Endothelial cell (in vitro differentiated cells): ENCODE results near the gene IQCE. TPM values are rescaled to one million over a fixed set of nuclear protein-coding genes. Genes with fewer than 3 reads are reported as not detected.
A peak's percentile ranks its signal among the peaks of the same experiment; 100 is the strongest.

Experiments used
- DNase-seq: peaks from one replicate; pipeline ENCODE4 v3.0.0; 2021; ENCODE audit warnings: low spot score
- H3K27ac Mint-ChIP-seq: one replicate; pipeline ENCODE4 v1.8.0; 2021; ENCODE audit warnings: mixed read lengths, inconsistent platforms; ENCODE audit not compliant: unreplicated experiment
- H3K27me3 Mint-ChIP-seq: one replicate; pipeline ENCODE4 v1.8.0; 2021; ENCODE audit warnings: mild to moderate bottlenecking, moderate library complexity, mixed read lengths, inconsistent platforms; ENCODE audit not compliant: unreplicated experiment
- H3K36me3 Mint-ChIP-seq: one replicate; pipeline ENCODE4 v1.8.0; 2021; ENCODE audit warnings: mild to moderate bottlenecking, low read depth, mixed read lengths, inconsistent platforms; ENCODE audit not compliant: unreplicated experiment
- H3K4me1 Mint-ChIP-seq: one replicate; pipeline ENCODE4 v1.8.0; 2021; ENCODE audit warnings: mild to moderate bottlenecking, mixed read lengths, inconsistent platforms; ENCODE audit not compliant: unreplicated experiment
- H3K4me3 Mint-ChIP-seq: one replicate; pipeline ENCODE4 v1.8.0; 2021; ENCODE audit warnings: mild to moderate bottlenecking, mixed read lengths, inconsistent platforms; ENCODE audit not compliant: unreplicated experiment
- H3K9me3 Mint-ChIP-seq: one replicate; pipeline ENCODE4 v1.8.0; 2021; ENCODE audit warnings: mixed read lengths, inconsistent platforms; ENCODE audit not compliant: unreplicated experiment
- total RNA-seq: library from RNA; stranded (reverse); fragmentation: NEBNext Ultra II Directional; extraction: Animal tissue kit (Norgen Biotek cat#: 25700); gene quantifications from one replicate; pipeline ENCODE4 v1.2.1, GENCODE V29; 2021; ENCODE audit not compliant: unreplicated experiment
- TF ChIP-seq, protein P1 (sequence below): fragments of 200-600 bp; sonication (generic); IDR thresholded peaks from one replicate; pipeline ENCODE4 v1.5.0; 2021; ENCODE audit warnings: antibody characterized with exemption; ENCODE audit not compliant: unreplicated experiment

The IQCE gene
- total RNA-seq, 1 donor from 2014 or later = 9.6 TPM

DNA sequence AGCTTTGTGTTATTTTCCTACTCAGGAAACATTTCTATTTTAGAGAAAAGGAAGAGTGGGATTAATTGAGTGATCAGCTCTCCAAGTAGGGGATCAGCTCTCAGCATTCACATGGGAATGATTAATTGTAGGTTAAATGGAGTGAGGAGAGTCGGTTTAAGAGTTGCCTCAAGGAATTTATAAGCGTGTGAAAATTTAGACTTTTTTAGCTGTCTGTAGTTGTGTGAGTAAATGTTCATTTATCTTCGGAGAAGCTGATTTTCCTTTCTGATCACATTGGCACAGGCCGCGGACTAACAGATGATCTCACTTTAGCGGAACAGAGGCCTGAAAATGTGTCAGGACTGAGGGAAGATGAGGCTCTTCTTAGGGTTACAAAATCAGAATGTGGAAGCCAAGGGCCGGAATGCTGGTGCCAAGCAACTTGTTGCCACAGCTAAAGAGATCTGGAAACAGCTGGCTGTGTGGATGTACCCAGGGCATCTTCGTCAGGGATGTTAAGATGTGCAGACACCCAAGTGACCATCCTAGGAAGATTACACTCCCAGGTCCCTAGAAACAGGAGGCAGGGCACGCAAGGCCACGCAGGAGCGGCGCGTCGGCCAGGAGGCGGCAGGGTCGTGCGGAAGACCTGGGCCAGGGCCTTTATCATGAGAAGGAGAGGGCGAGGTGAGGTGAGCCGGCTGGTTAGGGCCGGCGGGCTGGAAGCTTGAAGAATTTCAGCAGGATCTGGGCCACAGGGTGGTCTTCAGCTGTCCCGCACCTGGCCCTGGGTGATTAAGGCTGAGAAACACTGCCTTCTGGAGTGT is 37.9 kb downstream of the IQCE start:
- TF ChIP-seq, protein P1, sequence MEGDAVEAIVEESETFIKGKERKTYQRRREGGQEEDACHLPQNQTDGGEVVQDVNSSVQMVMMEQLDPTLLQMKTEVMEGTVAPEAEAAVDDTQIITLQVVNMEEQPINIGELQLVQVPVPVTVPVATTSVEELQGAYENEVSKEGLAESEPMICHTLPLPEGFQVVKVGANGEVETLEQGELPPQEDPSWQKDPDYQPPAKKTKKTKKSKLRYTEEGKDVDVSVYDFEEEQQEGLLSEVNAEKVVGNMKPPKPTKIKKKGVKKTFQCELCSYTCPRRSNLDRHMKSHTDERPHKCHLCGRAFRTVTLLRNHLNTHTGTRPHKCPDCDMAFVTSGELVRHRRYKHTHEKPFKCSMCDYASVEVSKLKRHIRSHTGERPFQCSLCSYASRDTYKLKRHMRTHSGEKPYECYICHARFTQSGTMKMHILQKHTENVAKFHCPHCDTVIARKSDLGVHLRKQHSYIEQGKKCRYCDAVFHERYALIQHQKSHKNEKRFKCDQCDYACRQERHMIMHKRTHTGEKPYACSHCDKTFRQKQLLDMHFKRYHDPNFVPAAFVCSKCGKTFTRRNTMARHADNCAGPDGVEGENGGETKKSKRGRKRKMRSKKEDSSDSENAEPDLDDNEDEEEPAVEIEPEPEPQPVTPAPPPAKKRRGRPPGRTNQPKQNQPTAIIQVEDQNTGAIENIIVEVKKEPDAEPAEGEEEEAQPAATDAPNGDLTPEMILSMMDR = no peak
- H3K27me3 Mint-ChIP-seq = peaks cover 5% of the 10 kb centered on the region
- peaks cover 19% of the 10 kb centered on the region for H3K4me1 Mint-ChIP-seq
- no peak for DNase-seq
- no peak overlapping the region for H3K27ac Mint-ChIP-seq
- H3K36me3 Mint-ChIP-seq = peaks cover 18% of the 10 kb centered on the region
- no peak overlapping the region for H3K4me3 Mint-ChIP-seq
- H3K9me3 Mint-ChIP-seq = no peaks in the 10 kb centered on the region

DNA sequence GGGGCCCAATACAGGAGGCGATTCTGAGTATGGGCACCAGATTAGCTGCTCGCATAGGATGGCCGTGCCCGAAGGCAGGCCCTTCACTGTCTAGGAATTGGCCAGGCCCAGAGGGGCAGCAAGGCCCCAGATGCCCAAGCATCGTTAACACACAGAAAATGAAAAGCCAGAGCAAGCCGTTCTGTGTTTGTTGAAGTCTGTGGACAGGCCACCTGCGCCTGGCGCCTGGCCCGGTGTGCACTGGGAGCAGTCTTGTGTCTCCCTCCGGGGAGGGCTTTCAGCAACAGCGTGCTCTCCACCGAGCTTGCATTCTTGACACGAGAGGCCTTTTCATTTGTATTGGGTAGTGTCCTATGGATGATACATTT is 38.5 kb downstream of the IQCE start:
- Mint-ChIP-seq H3K27me3 (peaks cover 7% of the 10 kb centered on the region), H3K4me1 (peaks cover 19% of the 10 kb centered on the region), H3K9me3 (no peaks in the 10 kb centered on the region), H3K27ac (no peak overlapping the region), H3K4me3 (no peak overlapping the region), H3K36me3 (peaks cover 14% of the 10 kb centered on the region)
- TF ChIP-seq, protein P1 = no peak
- DNase-seq = no peak

DNA sequence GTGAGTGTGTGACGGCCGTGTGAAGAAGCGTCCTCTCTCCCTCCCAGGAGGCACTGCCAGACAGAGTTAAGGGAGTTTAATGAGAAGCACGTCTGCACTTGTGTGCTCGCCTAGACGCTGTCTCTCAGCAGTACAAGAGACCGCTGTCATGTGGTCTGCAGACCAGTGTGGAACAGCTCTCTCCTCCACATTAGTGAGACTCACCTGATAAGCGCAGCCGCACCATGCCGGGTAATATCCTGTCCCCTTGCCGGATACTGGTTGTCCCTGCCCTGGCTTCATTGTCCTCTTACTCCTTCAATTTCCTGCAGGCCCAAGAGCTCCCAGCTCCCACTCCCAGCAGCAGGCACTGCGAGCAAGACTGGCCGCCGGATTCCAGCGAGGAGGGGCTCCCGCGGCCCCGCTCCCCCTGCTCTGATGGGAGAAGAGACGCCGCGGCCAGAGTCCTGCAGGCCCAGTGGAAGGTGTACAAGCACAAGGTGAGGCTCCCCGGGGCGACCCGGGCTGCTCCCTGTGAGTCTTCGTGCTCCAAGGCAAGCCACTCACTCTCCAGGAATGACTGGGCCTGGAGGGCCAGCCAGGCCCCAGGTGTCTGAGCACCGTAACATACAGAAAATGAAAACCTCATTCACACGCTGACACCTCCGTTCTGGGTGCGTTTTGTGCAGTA is 39.5 kb downstream of the IQCE start:
- peaks cover 19% of the 10 kb centered on the region for H3K4me1 Mint-ChIP-seq
- H3K27ac Mint-ChIP-seq = peak overlapping the region; percentile 92
- peaks cover 7% of the 10 kb centered on the region for H3K27me3 Mint-ChIP-seq
- no peaks in the 10 kb centered on the region for H3K9me3 Mint-ChIP-seq
- H3K36me3 Mint-ChIP-seq = peaks cover 10% of the 10 kb centered on the region
- no peak overlapping the region for H3K4me3 Mint-ChIP-seq
- TF ChIP-seq, protein P1 = no peak
- peak; percentile 35 for DNase-seq

DNA sequence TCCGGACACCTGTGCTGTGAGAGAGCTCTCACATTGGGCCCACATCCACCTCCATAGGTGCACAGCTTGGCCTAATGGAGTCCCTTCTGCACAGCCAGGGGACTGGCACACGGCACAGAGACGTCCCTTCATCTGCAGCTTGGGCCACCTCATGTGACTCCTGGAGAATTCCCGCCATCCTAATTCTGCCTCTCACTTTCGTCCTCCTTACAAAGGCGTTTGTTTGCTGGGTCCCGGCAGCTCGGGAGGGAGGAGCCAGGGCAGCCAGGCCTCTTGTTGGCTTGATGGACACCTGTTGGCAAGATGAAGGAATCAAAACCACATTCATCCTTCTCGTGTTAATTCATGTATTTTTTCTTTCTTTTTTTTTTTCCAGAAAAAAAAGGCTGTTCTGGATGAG is 42.3 kb downstream of the IQCE start:
- H3K4me3 Mint-ChIP-seq = no peak overlapping the region
- peaks cover 7% of the 10 kb centered on the region for H3K27me3 Mint-ChIP-seq
- H3K9me3 Mint-ChIP-seq = no peaks in the 10 kb centered on the region
- no peak for DNase-seq
- peaks cover 4% of the 10 kb centered on the region for H3K36me3 Mint-ChIP-seq
- no peak overlapping the region for H3K27ac Mint-ChIP-seq
- H3K4me1 Mint-ChIP-seq = peaks cover 19% of the 10 kb centered on the region
- TF ChIP-seq, protein P1 = no peak

DNA sequence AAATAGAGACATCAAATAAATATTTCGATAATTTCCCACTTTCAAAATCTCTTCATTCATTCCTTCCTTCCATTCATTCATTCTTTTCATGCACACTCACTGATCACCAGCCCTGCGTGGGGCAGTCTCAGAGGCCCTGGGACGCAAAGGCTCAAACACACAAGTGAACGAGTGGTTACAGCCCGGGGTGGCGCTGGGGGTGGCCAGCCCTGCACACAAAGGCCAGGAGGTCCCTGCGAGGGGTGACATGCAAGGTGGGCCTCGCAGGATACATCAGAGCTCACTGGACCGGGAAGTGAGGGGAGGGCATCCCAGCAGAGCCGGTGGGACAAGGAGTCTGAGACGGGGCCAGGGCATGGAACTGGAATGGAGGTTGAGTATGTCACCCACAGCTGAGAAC is 43.1 kb downstream of the IQCE start:
- peaks cover 19% of the 10 kb centered on the region for H3K4me1 Mint-ChIP-seq
- H3K36me3 Mint-ChIP-seq = peaks cover 4% of the 10 kb centered on the region
- no peak overlapping the region for H3K27ac Mint-ChIP-seq
- H3K9me3 Mint-ChIP-seq = no peaks in the 10 kb centered on the region
- H3K4me3 Mint-ChIP-seq = no peak overlapping the region
- DNase-seq = no peak
- H3K27me3 Mint-ChIP-seq = peaks cover 7% of the 10 kb centered on the region
- TF ChIP-seq, protein P1 = no peak
